NCI-H2081 treated with DMSO at 0.1 percent for 48 hours (cell line): ENCODE measurements around the gene PC.
A peak's percentile ranks its signal among the peaks of the same experiment; 100 is the strongest.

Experiments
- DNase-seq: peaks from one replicate; lab custom pipeline; 2025; lab: John Stamatoyannopoulos, UW

The PC gene

GRCh38 chr11:66866511-66866986 is 91.6 kb downstream of the PC start:
- DNase-seq: no peak

- no peak for DNase-seq
Measured at GRCh38 chr11:66866007-66866406, 92.2 kb downstream of the PC start.

GRCh38 chr11:66864924-66865697 is 93.1 kb downstream of the PC start:
- DNase-seq: no peak

GRCh38 chr11:66864172-66864901 is 93.8 kb downstream of the PC start:
- DNase-seq: no peak

GRCh38 chr11:66863428-66864125 is 94.6 kb downstream of the PC start:
- DNase-seq: no peak

- DNase-seq: no peak
Measured at GRCh38 chr11:66862559-66863037, 95.6 kb downstream of the PC start.

GRCh38 chr11:66861774-66862558 is 96.2 kb downstream of the PC start:
- DNase-seq: no peak

- DNase-seq: no peak
Measured at GRCh38 chr11:66861038-66861773, 97.0 kb downstream of the PC start.

GRCh38 chr11:66860449-66860831 is 97.7 kb downstream of the PC start:
- no peak for DNase-seq

- no peak for DNase-seq
Measured at GRCh38 chr11:66859686-66860448, 98.3 kb downstream of the PC start.

- no peak for DNase-seq
Measured at GRCh38 chr11:66858939-66859685, 99.1 kb downstream of the PC start.

GRCh38 chr11:66858186-66858938 is 99.8 kb downstream of the PC start:
- no peak for DNase-seq

- DNase-seq: no peak
Measured at GRCh38 chr11:66857927-66858185, 100.3 kb downstream of the PC start.

GRCh38 chr11:66857234-66857926 is 100.8 kb downstream of the PC start:
- no peak for DNase-seq

GRCh38 chr11:66856496-66857233 is 101.5 kb downstream of the PC start, which contains the start of gene LRFN4:
Gene LRFN4 (plus strand): TSS chr11:66857064. CDS start chr11:66857745, 681 bp downstream.
- DNase-seq: no peak

- peak; percentile 26 for DNase-seq
Measured at GRCh38 chr11:66855574-66856495, 102.3 kb downstream of the PC start.
